GM13977 (cell line): ENCODE data around the gene TBC1D3B.

ENCODE experiments used
- DNase-seq: peaks from one replicate; pipeline ENCODE4 v3.0.0; 2012; ENCODE audit warnings: low spot score
- CTCF ChIP-seq: IDR thresholded peaks from 2 replicates; pipeline ENCODE4 v1.5.1; 2012; ENCODE audit warnings: mild to moderate bottlenecking, control low read depth; ENCODE audit not compliant: insufficient read depth; ENCODE audit errors: extremely low read depth, missing control alignments
- in situ Hi-C: fragments of 300-500 bp; cut with MboI; formaldehyde crosslinking; loops from one replicate; pipeline ENCODE4 v1.12.0; 2022; ENCODE audit warnings: low sequenced_read_pairs, low pct_unique_long_range_greater_than_20kb, mixed read lengths, inconsistent platforms; ENCODE audit not compliant: unreplicated experiment

The TBC1D3B gene

GRCh38 chr17:36117505-36118382, 58.7 kb downstream of the TBC1D3B start:
- DNase-seq = peak; percentile 22

More at GRCh38 chr17:36117505-36118382, 58.7 kb downstream of the TBC1D3B start:
- in situ Hi-C loops = no loop called here
- TF ChIP-seq CTCF = no peak
